CD4-positive, CD25-positive, alpha-beta regulatory T cell (primary cell): ENCODE data around the gene TM9SF1. TPM values are rescaled to one million over a fixed set of nuclear protein-coding genes. Genes with fewer than 3 reads are reported as not detected.
"Not testable (repeated sequence)": the region's sequence is repeated elsewhere in the genome, so short reads cannot be mapped to it uniquely, and the experiment has no call there.

Source experiments
- ATAC-seq, 2 donors: fragments of 150-1000 bp; cut with Tn5 transposase; one replicate each; pipeline ENCODE4 v1.10.0; 2021; ENCODE audit warnings: low read depth in 2 of 2, moderate number of reproducible peaks in 2 of 2, moderate library complexity in 1 of 2
- DNase-seq, 3 donors: peaks; one replicate each; pipeline versions ENCODE4 v3.0.0 to v3.0.0-alpha.2; 2012 to 2022; ENCODE audit warnings: mixed read lengths in 1 of 3
- H3K27ac ChIP-seq: one replicate; pipeline ENCODE4 v1.7.0; 2013; ENCODE audit warnings: mild to moderate bottlenecking, low read length; ENCODE audit not compliant: insufficient read depth, poor library complexity, severe bottlenecking
- H3K27me3 ChIP-seq: one replicate; pipeline ENCODE4 v1.7.0; 2013; ENCODE audit warnings: low read length; ENCODE audit not compliant: control insufficient read depth, insufficient read depth
- H3K36me3 ChIP-seq: one replicate; pipeline ENCODE4 v1.7.0; 2013; ENCODE audit warnings: mild to moderate bottlenecking, low read length, moderate library complexity; ENCODE audit not compliant: control insufficient read depth, insufficient read depth
- H3K4me1 ChIP-seq: 2 replicates; pipeline ENCODE4 v1.7.0; 2013; ENCODE audit warnings: mild to moderate bottlenecking, low read length; ENCODE audit not compliant: insufficient read depth, control insufficient read depth, poor library complexity, severe bottlenecking
- H3K4me3 ChIP-seq: one replicate; pipeline ENCODE4 v1.7.0; 2013; ENCODE audit warnings: low read depth, mild to moderate bottlenecking, low read length, moderate library complexity
- H3K9me3 ChIP-seq, 2 experiments: 1 replicate in 1 of 2; 2 replicates in 1 of 2; pipeline ENCODE4 v1.7.0; 2013; ENCODE audit warnings: low read length in 2 of 2, mild to moderate bottlenecking in 1 of 2, moderate library complexity in 1 of 2; ENCODE audit not compliant: control insufficient read depth in 2 of 2
- H3K27ac Mint-ChIP-seq, 3 donors: one replicate each; pipeline ENCODE4 v1.8.0; 2020 to 2022; ENCODE audit warnings: mild to moderate bottlenecking in 3 of 3, mixed read lengths in 3 of 3, moderate library complexity in 2 of 3
- H3K27me3 Mint-ChIP-seq: one replicate; pipeline ENCODE4 v1.8.0; 2022; ENCODE audit warnings: mild to moderate bottlenecking, mixed read lengths
- H3K36me3 Mint-ChIP-seq: one replicate; pipeline ENCODE4 v1.8.0; 2020; ENCODE audit warnings: mixed read lengths
- H3K4me1 Mint-ChIP-seq, 4 donors: one replicate each; pipeline ENCODE4 v1.8.0; 2020 to 2022; ENCODE audit warnings: mixed read lengths in 4 of 4, mild to moderate bottlenecking in 1 of 4
- H3K4me3 Mint-ChIP-seq, 4 donors: one replicate each; pipeline ENCODE4 v1.8.0; 2020 to 2022; ENCODE audit warnings: mild to moderate bottlenecking in 4 of 4, mixed read lengths in 4 of 4, moderate library complexity in 3 of 4
- H3K9me3 Mint-ChIP-seq, 7 donors: one replicate each; pipeline ENCODE4 v1.8.0; 2020 to 2022; ENCODE audit warnings: mixed read lengths in 7 of 7, mild to moderate bottlenecking in 3 of 7, moderate library complexity in 2 of 7
- polyA plus RNA-seq, 4 donors: library from polyadenylated mRNA; unstranded; fragments of 300-500 nt; fragmentation: Illumina TruSeq; gene quantifications; one replicate each; pipeline ENCODE4 v1.2.3, GENCODE V29; 2021
- total RNA-seq: library from RNA; stranded (reverse); gene quantifications from one replicate; pipeline ENCODE4 v1.2.3, GENCODE V29; 2022

TM9SF1 gene
- total and polyA plus RNA-seq, 5 donors from 2014 or later, result 20.0 to 42.3 (median 39.3) TPM

- Mint-ChIP-seq H3K9me3 (no peaks in the 10 kb centered on the region), H3K27ac (no peak overlapping the region), H3K4me3 (peak overlapping the region in 1 of 4 donors; percentile 62), H3K36me3 (peaks cover 4% of the 10 kb centered on the region), H3K4me1 (peaks cover 7 to 29% (median 17%) of the 10 kb centered on the region in 4 donors), H3K27me3 (no peaks in the 10 kb centered on the region)
- Histone ChIP-seq H3K36me3 (peaks cover 15% of the 10 kb centered on the region), H3K27me3 (no peaks in the 10 kb centered on the region), H3K4me3 (no peak overlapping the region), H3K4me1 (peaks cover 22% of the 10 kb centered on the region), H3K9me3 (no peaks in the 10 kb centered on the region), H3K27ac (no peak overlapping the region)
- ATAC-seq, result no peak
- DNase-seq, result no peak
Measured at GRCh38 chr14:24219080-24219479, 23.8 kb upstream of the TM9SF1 start.

- ATAC-seq, H3K9me3 Mint-ChIP-seq, H3K27me3 ChIP-seq, H3K27me3 Mint-ChIP-seq, H3K9me3 ChIP-seq, DNase-seq, H3K4me3 Mint-ChIP-seq, H3K36me3 Mint-ChIP-seq, H3K4me3 ChIP-seq, H3K27ac ChIP-seq: not testable (repeated sequence)
- peak overlapping the region in 1 of 3 donors; percentile 98 for H3K27ac Mint-ChIP-seq
- H3K4me1 ChIP-seq, result peaks cover 31% of the 10 kb centered on the region
- H3K4me1 Mint-ChIP-seq, result peaks cover 7 to 49% (median 33%) of the 10 kb centered on the region in 4 donors
- peaks cover 15% of the 10 kb centered on the region for H3K36me3 ChIP-seq
Measured at GRCh38 chr14:24216876-24217275, 21.6 kb upstream of the TM9SF1 start.

- Mint-ChIP-seq H3K36me3 (peaks cover 11% of the 10 kb centered on the region), H3K27me3 (no peaks in the 10 kb centered on the region), H3K4me1 (peaks cover 7 to 55% (median 38%) of the 10 kb centered on the region in 4 donors), H3K9me3 (no peaks in the 10 kb centered on the region), H3K4me3 (peak overlapping the region; percentile 94 to 98 (median 94)), H3K27ac (peak overlapping the region; percentile 95 to 98 (median 95))
- Histone ChIP-seq H3K9me3 (no peaks in the 10 kb centered on the region), H3K36me3 (peaks cover 17% of the 10 kb centered on the region), H3K27ac (peak overlapping the region; percentile 93), H3K4me1 (peaks cover 36% of the 10 kb centered on the region), H3K27me3 (no peaks in the 10 kb centered on the region), H3K4me3 (peak overlapping the region; percentile 92)
- no peak for ATAC-seq
- DNase-seq, result no peak
Measured at GRCh38 chr14:24216345-24216699, 21.1 kb upstream of the TM9SF1 start.

GRCh38 chr14:24215495-24216344 is 20.5 kb upstream of the TM9SF1 start, which contains the start of gene MDP1:
Gene MDP1 (minus strand): TSS chr14:24216066. CDS start chr14:24215955, 111 bp downstream.
- peak within 1 kb of the TSS; percentile 92 for H3K4me3 ChIP-seq
- peaks cover 7 to 59% (median 41%) of the 10 kb centered on the region in 4 donors for H3K4me1 Mint-ChIP-seq

GRCh38 chr14:24213866-24214662 is 18.8 kb upstream of the TM9SF1 start:
- Histone ChIP-seq H3K36me3 (peaks cover 39% of the 10 kb centered on the region), H3K27ac (peak overlapping the region; percentile 100), H3K27me3 (no peaks in the 10 kb centered on the region), H3K9me3 (no peaks in the 10 kb centered on the region), H3K4me1 (peaks cover 41% of the 10 kb centered on the region), H3K4me3 (peak overlapping the region; percentile 65)
- ATAC-seq (peak in 1 of 2 donors; percentile 0), DNase-seq (no peak)
- peaks cover 7 to 68% (median 45%) of the 10 kb centered on the region in 4 donors for H3K4me1 Mint-ChIP-seq
- no peaks in the 10 kb centered on the region for H3K27me3 Mint-ChIP-seq
- H3K4me3 Mint-ChIP-seq, result peak overlapping the region; percentile 95 to 98 (median 96)
- H3K36me3 Mint-ChIP-seq, result peaks cover 26% of the 10 kb centered on the region
- peak overlapping the region; percentile 99 to 100 (median 99) for H3K27ac Mint-ChIP-seq
- peaks cover 0 to 2% (median 0%) of the 10 kb centered on the region in 7 donors for H3K9me3 Mint-ChIP-seq

More at GRCh38 chr14:24215495-24216344, 20.5 kb upstream of the TM9SF1 start, which contains the start of gene MDP1:
- H3K27ac Mint-ChIP-seq, result peak within 1 kb of the TSS; percentile 95 to 99 (median 98)
- H3K4me3 Mint-ChIP-seq, result peak within 1 kb of the TSS; percentile 94 to 98 (median 94)
- Histone ChIP-seq H3K27me3 (no peaks in the 10 kb centered on the region), H3K36me3 (peaks cover 23% of the 10 kb centered on the region), H3K9me3 (no peaks in the 10 kb centered on the region), H3K4me1 (peaks cover 38% of the 10 kb centered on the region), H3K27ac (peak within 1 kb of the TSS; percentile 93)
- DNase-seq, result peak; percentile 81 to 96 (median 88)
- no peaks in the 10 kb centered on the region for H3K27me3 Mint-ChIP-seq
- no peaks in the 10 kb centered on the region for H3K9me3 Mint-ChIP-seq
- peaks cover 13% of the 10 kb centered on the region for H3K36me3 Mint-ChIP-seq
- ATAC-seq, result peak; percentile 77 to 78

- H3K27me3 ChIP-seq, result no peaks in the 10 kb centered on the region
- peak within 1 kb of the TSS; percentile 99 to 100 (median 99) for H3K27ac Mint-ChIP-seq
- peak; percentile 94 to 98 (median 95) for DNase-seq
- H3K36me3 Mint-ChIP-seq, result peaks cover 26% of the 10 kb centered on the region
- peaks cover 7 to 71% (median 46%) of the 10 kb centered on the region in 4 donors for H3K4me1 Mint-ChIP-seq
- H3K4me3 ChIP-seq, result peak within 1 kb of the TSS; percentile 84
- peaks cover 0 to 2% (median 0%) of the 10 kb centered on the region in 7 donors for H3K9me3 Mint-ChIP-seq
- peaks cover 43% of the 10 kb centered on the region for H3K36me3 ChIP-seq
- peak; percentile 77 to 82 for ATAC-seq
- H3K4me1 ChIP-seq, result peaks cover 41% of the 10 kb centered on the region
- H3K27ac ChIP-seq, result peak within 1 kb of the TSS; percentile 100
- no peaks in the 10 kb centered on the region for H3K27me3 Mint-ChIP-seq
- peak within 1 kb of the TSS; percentile 95 to 98 (median 96) for H3K4me3 Mint-ChIP-seq
- H3K9me3 ChIP-seq, result no peaks in the 10 kb centered on the region
Measured at GRCh38 chr14:24212924-24213865, 18.0 kb upstream of the TM9SF1 start, which contains the start of gene CHMP4A. Gene CHMP4A (minus strand): TSS chr14:24213488. CDS start chr14:24213439, 49 bp downstream.
